ENCODE measurements around the gene ZNF91.
"Not testable (repeated sequence)": the region's sequence is repeated elsewhere in the genome, so short reads cannot be mapped to it uniquely, and the experiment has no call there.

The ZNF91 gene

GRCh38 chr19:23382955-23383354 lies 12.3 kb downstream of the ZNF91 start:
- peaks cover 6% of the 10 kb centered on the region for H3K36me3 ChIP-seq (ENCODE audit: insufficient read depth, low read length)
- H3K9ac ChIP-seq (ENCODE audit: low read depth, low read length): no peak overlapping the region
- no peaks in the 10 kb centered on the region for H3K4me1 ChIP-seq (ENCODE audit: insufficient read depth, low read length)
- H3K9me3 ChIP-seq (ENCODE audit: control insufficient read depth, insufficient read depth, low read length): peaks cover 25% of the 10 kb centered on the region

- Histone ChIP-seq H3K36me3 (ENCODE audit: insufficient read depth, low read length) (peaks cover 6% of the 10 kb centered on the region), H3K4me1 (ENCODE audit: insufficient read depth, low read length) (no peaks in the 10 kb centered on the region), H3K9me3 (ENCODE audit: control insufficient read depth, insufficient read depth, low read length) (peaks cover 28% of the 10 kb centered on the region), H3K9ac (ENCODE audit: low read depth, low read length) (no peak overlapping the region)
These were observed 14.2 kb downstream of the ZNF91 start for GRCh38 chr19:23381114-23381513.

GRCh38 chr19:23379671-23380070 lies 15.6 kb downstream of the ZNF91 start:
- H3K9ac ChIP-seq (ENCODE audit: low read depth, low read length); H3K4me1 ChIP-seq (ENCODE audit: insufficient read depth, low read length); H3K36me3 ChIP-seq (ENCODE audit: insufficient read depth, low read length): not testable (repeated sequence)
- peaks cover 25% of the 10 kb centered on the region for H3K9me3 ChIP-seq (ENCODE audit: control insufficient read depth, insufficient read depth, low read length)

DNA sequence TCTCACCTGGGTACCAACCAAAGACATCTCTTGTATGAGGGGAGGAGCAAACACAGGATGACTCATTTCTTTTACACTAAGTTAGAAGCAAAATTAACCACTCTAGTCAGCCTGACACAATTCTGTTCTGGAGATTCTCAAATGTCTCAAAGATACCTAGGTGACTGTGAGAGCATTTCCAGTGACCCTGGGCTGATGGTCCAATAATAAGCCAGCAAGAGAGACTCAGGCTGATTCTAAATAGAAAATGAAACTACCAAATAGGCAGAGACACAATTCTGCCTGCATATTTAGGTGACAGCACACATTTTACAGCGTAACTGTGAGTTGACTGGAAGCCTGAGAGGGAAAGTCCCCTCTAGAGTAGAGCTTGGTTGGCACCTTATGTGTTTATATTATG lies 16.3 kb downstream of the ZNF91 start:
- Histone ChIP-seq H3K36me3 (ENCODE audit: insufficient read depth, low read length) (peaks cover 1% of the 10 kb centered on the region; the same call in 1 of the 2 replicates), H3K4me1 (ENCODE audit: insufficient read depth, low read length) (no peaks in the 10 kb centered on the region), H3K9me3 (ENCODE audit: control insufficient read depth, insufficient read depth, low read length) (peaks cover 18% of the 10 kb centered on the region), H3K9ac (ENCODE audit: low read depth, low read length) (no peak overlapping the region)

DNA sequence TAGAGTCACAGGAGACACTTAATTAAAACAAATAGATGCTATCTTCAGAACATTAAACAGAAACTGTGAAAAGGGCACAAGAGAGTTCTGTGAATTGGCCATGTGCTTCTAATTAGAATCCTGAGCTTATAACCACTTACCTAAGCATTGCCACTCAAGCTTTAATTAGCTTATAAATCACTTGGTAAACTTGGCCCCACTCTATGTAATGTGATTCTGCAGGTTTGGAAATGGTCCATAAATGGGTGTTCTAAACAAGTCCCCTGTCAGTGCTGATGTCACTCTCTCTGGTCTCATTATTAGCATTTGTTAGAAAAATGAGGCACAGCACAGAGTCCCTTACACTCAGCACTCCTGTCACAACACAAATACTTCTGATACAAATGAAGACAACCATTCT lies 18.0 kb downstream of the ZNF91 start:
- Histone ChIP-seq H3K36me3 (ENCODE audit: insufficient read depth, low read length) (peaks cover 10% of the 10 kb centered on the region; the same call in 1 of the 2 replicates), H3K9me3 (ENCODE audit: control insufficient read depth, insufficient read depth, low read length) (peaks cover 15% of the 10 kb centered on the region), H3K4me1 (ENCODE audit: insufficient read depth, low read length) (no peaks in the 10 kb centered on the region), H3K9ac (ENCODE audit: low read depth, low read length) (no peak overlapping the region)

GRCh38 chr19:23366437-23366836 lies 28.8 kb downstream of the ZNF91 start:
- peaks cover 16% of the 10 kb centered on the region; the same call in 1 of the 2 replicates for H3K36me3 ChIP-seq (ENCODE audit: insufficient read depth, low read length)
- no peaks in the 10 kb centered on the region for H3K4me1 ChIP-seq (ENCODE audit: insufficient read depth, low read length)
- peaks cover 27% of the 10 kb centered on the region for H3K9me3 ChIP-seq (ENCODE audit: control insufficient read depth, insufficient read depth, low read length)
- no peak overlapping the region for H3K9ac ChIP-seq (ENCODE audit: low read depth, low read length)

- Histone ChIP-seq H3K9me3 (ENCODE audit: control insufficient read depth, insufficient read depth, low read length) (peaks cover 26% of the 10 kb centered on the region), H3K36me3 (ENCODE audit: insufficient read depth, low read length) (peaks cover 15% of the 10 kb centered on the region; the same call in 1 of the 2 replicates)
- H3K9ac ChIP-seq (ENCODE audit: low read depth, low read length); H3K4me1 ChIP-seq (ENCODE audit: insufficient read depth, low read length): not testable (repeated sequence)
These were observed 29.2 kb downstream of the ZNF91 start for GRCh38 chr19:23366031-23366430.

DNA sequence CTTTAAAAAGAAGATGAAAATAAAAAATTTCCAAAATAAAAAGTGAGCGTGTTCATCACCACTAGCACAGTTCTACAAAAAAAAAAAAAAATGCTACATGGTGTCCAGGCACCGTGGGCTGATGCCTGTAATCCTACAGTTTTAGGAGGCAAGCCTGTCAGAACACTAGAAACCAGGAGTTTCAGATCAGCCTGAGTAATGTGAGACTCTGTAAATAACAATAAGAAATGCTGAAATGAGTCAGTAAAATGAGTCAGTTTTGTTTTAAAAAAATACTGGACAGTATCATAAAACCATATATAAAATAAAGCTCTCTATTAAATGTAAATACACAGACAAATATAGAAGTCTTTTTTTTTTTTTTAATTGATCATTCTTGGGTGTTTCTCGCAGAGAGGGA lies 30.0 kb downstream of the ZNF91 start:
- peaks cover 8% of the 10 kb centered on the region; the same call in 1 of the 2 replicates for H3K36me3 ChIP-seq (ENCODE audit: insufficient read depth, low read length)
- peaks cover 29% of the 10 kb centered on the region for H3K9me3 ChIP-seq (ENCODE audit: control insufficient read depth, insufficient read depth, low read length)

DNA sequence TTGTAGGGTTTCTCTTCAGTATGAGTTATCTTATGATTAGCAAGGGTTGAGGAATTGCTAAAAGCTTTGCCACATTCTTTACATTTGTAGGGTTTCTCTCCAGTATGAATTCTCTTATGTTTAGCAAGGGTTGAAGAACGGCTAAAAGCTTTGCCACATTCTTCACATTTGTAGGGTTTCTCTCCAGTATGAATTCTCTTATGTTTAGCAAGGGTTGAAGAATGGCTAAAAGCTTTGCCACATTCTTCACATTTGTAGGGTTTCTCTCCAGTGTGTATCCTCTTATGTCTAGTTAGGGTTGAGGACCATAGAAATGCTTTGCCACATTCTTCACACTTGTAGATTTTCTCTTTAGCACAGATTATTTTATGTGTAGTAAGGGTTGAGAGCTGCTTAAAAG lies 33.4 kb downstream of the ZNF91 start:
- H3K4me1 ChIP-seq (ENCODE audit: insufficient read depth, low read length); H3K9ac ChIP-seq (ENCODE audit: low read depth, low read length); H3K36me3 ChIP-seq (ENCODE audit: insufficient read depth, low read length): not testable (repeated sequence)
- peaks cover 46% of the 10 kb centered on the region for H3K9me3 ChIP-seq (ENCODE audit: control insufficient read depth, insufficient read depth, low read length)

More for the DNA sequence above, 30.0 kb downstream of the ZNF91 start:
- H3K4me1 ChIP-seq (ENCODE audit: insufficient read depth, low read length): no peaks in the 10 kb centered on the region
- no peak overlapping the region for H3K9ac ChIP-seq (ENCODE audit: low read depth, low read length)

GRCh38 chr19:23351806-23352205 lies 43.5 kb downstream of the ZNF91 start:
- H3K4me1 ChIP-seq (ENCODE audit: insufficient read depth, low read length): no peaks in the 10 kb centered on the region
- no peak overlapping the region for H3K9ac ChIP-seq (ENCODE audit: low read depth, low read length)
- H3K9me3 ChIP-seq (ENCODE audit: control insufficient read depth, insufficient read depth, low read length): peaks cover 13% of the 10 kb centered on the region
- peaks cover 3% of the 10 kb centered on the region for H3K36me3 ChIP-seq (ENCODE audit: insufficient read depth, low read length)

- no peaks in the 10 kb centered on the region for H3K4me1 ChIP-seq (ENCODE audit: insufficient read depth, low read length)
- H3K9ac ChIP-seq (ENCODE audit: low read depth, low read length): no peak overlapping the region
- peaks cover 3% of the 10 kb centered on the region; the same call in 1 of the 2 replicates for H3K36me3 ChIP-seq (ENCODE audit: insufficient read depth, low read length)
- peaks cover 12% of the 10 kb centered on the region for H3K9me3 ChIP-seq (ENCODE audit: control insufficient read depth, insufficient read depth, low read length)
These were observed 48.6 kb downstream of the ZNF91 start for GRCh38 chr19:23346696-23347095.

DNA sequence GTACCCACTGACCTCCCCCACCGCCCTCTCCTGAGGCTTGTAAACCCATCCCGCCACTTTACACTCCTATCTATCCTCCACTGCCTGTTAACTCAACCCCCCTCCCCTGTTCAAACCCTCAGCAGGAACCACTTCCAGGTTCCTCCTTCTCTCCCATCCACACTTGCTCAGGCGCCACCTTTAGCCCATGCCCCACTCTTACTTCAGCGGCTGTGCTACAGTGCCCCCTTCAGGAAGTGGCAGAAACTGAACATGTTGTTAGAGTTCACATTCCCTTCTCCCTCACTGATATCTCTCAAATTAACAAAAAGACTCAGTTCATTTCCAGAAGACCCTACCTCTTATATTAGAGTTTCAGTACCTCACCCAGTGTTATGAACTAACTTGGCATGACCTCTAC lies 49.4 kb downstream of the ZNF91 start:
- Histone ChIP-seq H3K4me1 (ENCODE audit: insufficient read depth, low read length) (no peaks in the 10 kb centered on the region), H3K9me3 (ENCODE audit: control insufficient read depth, insufficient read depth, low read length) (peaks cover 12% of the 10 kb centered on the region), H3K36me3 (ENCODE audit: insufficient read depth, low read length) (peaks cover 3% of the 10 kb centered on the region; the same call in 1 of the 2 replicates), H3K9ac (ENCODE audit: low read depth, low read length) (no peak overlapping the region)

GRCh38 chr19:23343434-23344010 lies 51.7 kb downstream of the ZNF91 start:
- Histone ChIP-seq H3K9me3 (ENCODE audit: control insufficient read depth, insufficient read depth, low read length) (peaks cover 5% of the 10 kb centered on the region), H3K4me1 (ENCODE audit: insufficient read depth, low read length) (no peaks in the 10 kb centered on the region), H3K36me3 (ENCODE audit: insufficient read depth, low read length) (no peaks in the 10 kb centered on the region), H3K9ac (ENCODE audit: low read depth, low read length) (no peak overlapping the region)

- Histone ChIP-seq H3K9me3 (ENCODE audit: control insufficient read depth, insufficient read depth, low read length) (no peaks in the 10 kb centered on the region; the same call in 1 of the 2 replicates), H3K36me3 (ENCODE audit: insufficient read depth, low read length) (no peaks in the 10 kb centered on the region), H3K4me1 (ENCODE audit: insufficient read depth, low read length) (no peaks in the 10 kb centered on the region), H3K9ac (ENCODE audit: low read depth, low read length) (no peak overlapping the region)
These were observed 67.1 kb downstream of the ZNF91 start for GRCh38 chr19:23328211-23328610.

GRCh38 chr19:23321953-23322549 lies 73.2 kb downstream of the ZNF91 start:
- Histone ChIP-seq H3K9ac (ENCODE audit: low read depth, low read length) (no peak overlapping the region), H3K36me3 (ENCODE audit: insufficient read depth, low read length) (no peaks in the 10 kb centered on the region), H3K4me1 (ENCODE audit: insufficient read depth, low read length) (no peaks in the 10 kb centered on the region), H3K9me3 (ENCODE audit: control insufficient read depth, insufficient read depth, low read length) (no peaks in the 10 kb centered on the region; the same call in 1 of the 2 replicates)
